RWPE2 (cell line): ENCODE measurements around the gene ACTL8.

Experiments
- ATAC-seq: fragments of 200-7000 bp; cut with Tn5 transposase; 3 replicates; pipeline ENCODE4 v1.9.1; 2021; ENCODE audit warnings: low read depth
- DNase-seq: peaks from one replicate; pipeline ENCODE4 v3.0.0-alpha.2; 2020; ENCODE audit warnings: low spot score
- H3K27ac ChIP-seq: fragments of 450-650 bp; 2 replicates; pipeline ENCODE4 v1.5.1; 2017; ENCODE audit warnings: mild to moderate bottlenecking; ENCODE audit not compliant: poor library complexity, severe bottlenecking
- H3K27me3 ChIP-seq: fragments of 250-450 bp; sonication (Bioruptor Pico); 2 replicates; pipeline ENCODE4 v1.5.1; 2021; ENCODE audit warnings: mild to moderate bottlenecking, moderate library complexity; ENCODE audit not compliant: insufficient read depth, poor library complexity, severe bottlenecking
- H3K36me3 ChIP-seq: fragments of 250-450 bp; sonication (Bioruptor Pico); 2 replicates; pipeline ENCODE4 v1.5.1; 2020; ENCODE audit warnings: low read depth, mild to moderate bottlenecking, moderate library complexity
- H3K4me1 ChIP-seq: fragments of 250-450 bp; sonication (Bioruptor Pico); 2 replicates; pipeline ENCODE4 v1.5.1; 2021; ENCODE audit warnings: mild to moderate bottlenecking, moderate library complexity; ENCODE audit not compliant: insufficient read depth, poor library complexity, severe bottlenecking
- H3K4me3 ChIP-seq: fragments of 250-450 bp; sonication (Bioruptor Pico); 2 replicates; pipeline ENCODE4 v1.5.1; 2021; ENCODE audit warnings: mild to moderate bottlenecking, moderate library complexity; ENCODE audit not compliant: severe bottlenecking
- H3K9me3 ChIP-seq: fragments of 250-450 bp; sonication (Bioruptor Pico); 2 replicates; pipeline ENCODE4 v1.5.1; 2021; ENCODE audit warnings: mild to moderate bottlenecking, moderate library complexity; ENCODE audit not compliant: severe bottlenecking
- CTCF ChIP-seq: fragments of 450-650 bp; IDR thresholded peaks from one replicate; pipeline ENCODE4 v1.5.1; 2017; ENCODE audit warnings: mild to moderate bottlenecking, moderate library complexity; ENCODE audit not compliant: poor library complexity, severe bottlenecking

Gene ACTL8

GRCh38 chr1:17755120-17755519, at the start of gene ACTL8:
ACTL8 (plus strand) TSS chr1:17755333; CDS start chr1:17823009, 67,676 bp downstream.
- H3K27ac ChIP-seq: no peak within 1 kb of the TSS
- no peaks in the 10 kb centered on the region for H3K4me1 ChIP-seq
- no peaks in the 10 kb centered on the region for H3K27me3 ChIP-seq
- ATAC-seq (no peak), DNase-seq (no peak)
- peaks cover 16% of the 10 kb centered on the region for H3K9me3 ChIP-seq
- no peak for TF ChIP-seq CTCF
- H3K4me3 ChIP-seq: no peak within 1 kb of the TSS
- H3K36me3 ChIP-seq: no peaks in the 10 kb centered on the region

- H3K4me3 ChIP-seq: no peak overlapping the region
- H3K9me3 ChIP-seq: no peaks in the 10 kb centered on the region
- H3K27me3 ChIP-seq: no peaks in the 10 kb centered on the region
- no peaks in the 10 kb centered on the region for H3K36me3 ChIP-seq
- DNase-seq: no peak
- no peak for TF ChIP-seq CTCF
- no peak overlapping the region for H3K27ac ChIP-seq
- H3K4me1 ChIP-seq: no peaks in the 10 kb centered on the region
- no peak for ATAC-seq
These were observed 48.7 kb upstream of the ACTL8 start for GRCh38 chr1:17706445-17706844.

GRCh38 chr1:17709981-17710380, 45.2 kb upstream of the ACTL8 start:
- no peak overlapping the region for H3K4me3 ChIP-seq
- H3K27ac ChIP-seq: no peak overlapping the region
- no peaks in the 10 kb centered on the region for H3K27me3 ChIP-seq
- no peaks in the 10 kb centered on the region for H3K36me3 ChIP-seq
- no peak for DNase-seq
- no peaks in the 10 kb centered on the region for H3K4me1 ChIP-seq
- TF ChIP-seq CTCF: no peak
- no peak for ATAC-seq
- no peaks in the 10 kb centered on the region for H3K9me3 ChIP-seq

GRCh38 chr1:17710889-17711576, 44.1 kb upstream of the ACTL8 start:
- Histone ChIP-seq H3K9me3 (no peaks in the 10 kb centered on the region), H3K36me3 (no peaks in the 10 kb centered on the region), H3K4me1 (no peaks in the 10 kb centered on the region), H3K27me3 (no peaks in the 10 kb centered on the region), H3K4me3 (no peak overlapping the region), H3K27ac (no peak overlapping the region)
- DNase-seq (no peak), ATAC-seq (no peak)
- TF ChIP-seq CTCF: no peak

GRCh38 chr1:17711577-17711910, 43.6 kb upstream of the ACTL8 start:
- ATAC-seq: no peak
- H3K4me1 ChIP-seq: no peaks in the 10 kb centered on the region
- H3K27me3 ChIP-seq: no peaks in the 10 kb centered on the region
- no peak for DNase-seq
- no peaks in the 10 kb centered on the region for H3K9me3 ChIP-seq
- TF ChIP-seq CTCF: no peak
- H3K27ac ChIP-seq: no peak overlapping the region
- H3K36me3 ChIP-seq: no peaks in the 10 kb centered on the region
- no peak overlapping the region for H3K4me3 ChIP-seq
